ENCODE data around the gene CAMK2D.

GRCh38 chr4:113695328-113696169 is 66.0 kb downstream of the CAMK2D start:
- TF ChIP-seq POLR2A (IDR thresholded peaks at IDR 0.05; ENCODE audit: low read depth) (no peak), EP300 (IDR thresholded peaks at IDR 0.05) (no peak), CTCF (IDR thresholded peaks at IDR 0.05) (no peak)

Measured in esophagus muscularis mucosa (tissue), 4 donors.